NCI-H748 (cell line): Measurements from ENCODE around the gene DCUN1D1.
A peak's percentile ranks its signal among the peaks of the same experiment; 100 is the strongest.
"Not testable (repeated sequence)": the region's sequence is repeated elsewhere in the genome, so short reads cannot be mapped to it uniquely, and the experiment has no call there.

Experiments used
- DNase-seq: peaks from one replicate; lab custom pipeline; 2025; ENCODE audit not compliant: unreplicated experiment; lab: John Stamatoyannopoulos, UW

DCUN1D1 gene

DNA sequence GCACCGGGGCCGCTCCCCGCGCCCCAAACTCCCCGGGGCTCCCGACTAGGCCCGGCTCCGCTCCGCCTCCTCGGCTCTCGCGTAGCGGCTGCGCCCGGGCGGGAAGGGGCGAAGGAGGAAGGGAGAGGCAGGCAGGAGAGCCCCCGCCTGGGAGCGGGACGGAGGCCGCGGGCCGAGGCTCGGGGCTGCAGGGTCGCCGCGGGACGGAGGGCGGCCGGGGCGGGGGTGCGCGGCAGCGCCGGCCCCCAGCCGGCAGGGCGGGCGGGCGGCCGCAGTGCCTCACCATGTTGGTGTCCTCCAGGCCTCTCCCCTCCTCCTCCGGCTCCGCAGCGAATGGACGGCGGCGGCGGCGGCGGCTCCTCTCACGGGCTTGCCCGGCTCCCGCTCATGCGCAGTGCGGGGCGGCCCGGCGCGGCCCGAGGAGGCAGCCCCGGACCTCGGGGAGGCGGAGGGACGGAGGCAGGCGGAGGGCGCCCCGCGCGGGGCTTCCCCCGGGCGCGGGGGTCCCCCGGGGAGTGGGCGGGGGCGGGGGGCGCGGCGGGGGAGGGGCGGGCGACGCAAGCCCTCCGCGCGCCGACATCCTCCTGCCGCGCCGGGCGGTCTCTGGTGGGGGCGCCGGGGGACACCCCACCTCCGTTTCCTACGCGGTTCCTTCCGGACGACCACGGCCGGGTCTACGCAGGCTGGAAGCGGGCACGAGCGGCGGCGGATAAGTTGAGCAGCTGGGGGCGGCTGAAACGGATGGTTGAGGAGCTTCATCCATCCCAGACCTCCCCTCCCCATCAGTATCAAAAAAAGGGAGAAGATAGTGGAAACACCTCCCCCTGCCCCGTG is at the start of gene DCUN1D1:
TSS of gene DCUN1D1 (minus strand) at position 335 of the 834 bp plus-strand sequence. CDS start at position 286, 49 bp downstream.
- DNase-seq = peak; percentile 80

DNA sequence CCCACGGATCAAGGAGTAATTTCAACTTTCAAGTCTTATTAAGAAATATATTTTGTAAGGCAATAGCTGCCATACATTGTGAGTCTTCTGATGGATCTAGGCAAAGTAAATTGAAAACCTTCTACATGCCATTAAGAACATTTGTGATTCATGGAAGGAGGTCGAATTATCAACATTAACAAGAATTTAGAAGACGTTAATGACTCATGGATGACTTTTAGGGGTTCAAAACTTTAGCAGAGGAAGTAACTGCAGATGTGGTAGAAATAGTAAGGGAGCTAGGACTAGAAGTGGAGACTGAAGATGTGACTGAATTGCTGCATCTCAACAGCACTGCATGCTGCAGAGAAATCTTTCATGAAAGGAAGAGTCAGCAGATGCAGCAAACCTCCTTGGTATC is 48.1 kb upstream of the DCUN1D1 start:
- no peak for DNase-seq

DNA sequence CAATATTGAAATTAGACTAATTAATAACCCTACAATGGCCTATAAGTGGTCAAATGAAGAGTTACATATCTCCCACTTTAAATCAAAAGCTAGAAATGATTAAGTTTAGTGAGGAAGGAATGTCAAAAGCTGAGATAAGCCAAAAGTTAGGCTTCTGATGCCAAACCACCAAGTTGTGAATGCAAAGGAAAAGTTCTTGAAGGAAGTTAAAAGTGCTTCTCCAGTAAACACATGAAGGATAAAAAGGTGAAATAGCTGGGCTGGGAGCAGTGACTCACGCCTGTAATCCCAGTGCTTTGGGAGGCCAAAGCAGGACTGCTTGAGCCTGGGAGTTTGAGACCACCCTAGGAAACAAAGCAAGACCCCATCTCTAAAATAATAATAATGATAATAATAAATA is 46.9 kb upstream of the DCUN1D1 start:
- DNase-seq = no peak

DNA sequence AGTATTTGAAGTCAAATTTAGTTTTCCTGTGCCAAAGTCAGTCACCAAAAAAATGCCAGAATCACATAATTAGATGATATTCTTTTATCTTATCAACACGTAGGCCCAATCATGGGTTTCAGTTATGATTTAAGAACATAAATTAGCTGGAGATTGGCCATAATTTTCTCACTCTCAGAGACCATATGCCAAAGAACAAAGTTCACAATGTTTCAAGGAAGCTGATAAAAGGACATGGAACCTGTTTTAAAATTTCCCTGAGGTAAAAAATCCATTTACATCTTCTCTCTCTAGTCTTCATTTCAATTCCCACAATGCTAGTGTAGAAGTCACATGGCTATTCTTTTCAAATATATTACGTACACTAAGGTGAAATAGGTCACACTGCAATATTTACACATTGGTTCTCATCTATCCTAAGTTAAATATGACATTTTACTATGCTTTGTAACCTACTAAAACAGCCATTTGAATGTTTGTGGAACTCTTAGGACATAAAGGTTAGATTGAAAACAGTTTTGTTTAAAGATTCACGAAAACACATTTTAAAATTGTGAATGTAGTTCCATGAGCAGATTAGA is 42.7 kb upstream of the DCUN1D1 start:
- DNase-seq = no peak

- no peak for DNase-seq
Observed at GRCh38 chr3:183018421-183019192, 38.3 kb upstream of the DCUN1D1 start.

DNA sequence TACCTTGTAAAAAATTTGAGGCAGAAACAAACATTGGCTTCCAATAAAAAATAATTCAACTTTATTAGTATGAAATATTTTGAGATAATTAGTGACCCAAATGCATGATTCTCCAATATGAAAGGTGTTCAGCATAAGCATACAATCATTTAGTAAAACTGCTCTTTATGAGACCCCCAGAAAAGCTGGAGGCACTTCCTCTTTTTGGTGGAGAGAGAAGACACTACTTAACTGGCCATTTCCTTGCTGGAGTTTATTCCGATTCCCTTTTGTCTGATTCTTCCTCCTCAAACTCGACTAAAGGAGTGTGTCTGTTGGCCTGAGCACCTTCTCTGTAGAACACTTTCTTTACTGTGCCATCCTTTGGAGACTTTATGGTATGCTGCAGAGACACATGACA is 34.8 kb upstream of the DCUN1D1 start:
- no peak for DNase-seq

- DNase-seq = no peak
Observed at GRCh38 chr3:183013856-183014255, 33.5 kb upstream of the DCUN1D1 start.

DNA sequence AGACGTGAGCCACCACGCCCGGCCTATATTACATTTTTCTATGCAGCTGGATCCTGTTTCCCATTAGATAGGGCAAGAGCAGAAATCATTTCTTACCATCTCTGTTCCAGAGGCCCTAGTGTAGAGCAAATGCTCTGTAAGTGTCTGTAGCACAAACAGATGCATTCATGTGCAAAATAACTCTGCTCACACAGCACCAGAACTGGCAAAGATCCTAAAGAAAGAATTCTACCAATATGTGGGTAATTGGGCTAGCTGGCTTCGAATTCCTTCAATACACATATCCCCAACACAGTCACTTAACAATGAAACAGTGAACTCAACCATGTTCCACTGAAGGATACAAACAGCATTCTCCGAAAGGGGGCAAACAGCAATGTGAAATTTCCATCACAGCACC is 32.7 kb upstream of the DCUN1D1 start:
- DNase-seq = no peak

GRCh38 chr3:183008800-183009199 is 28.5 kb upstream of the DCUN1D1 start:
- DNase-seq = no peak

GRCh38 chr3:183008303-183008702 is 28.0 kb upstream of the DCUN1D1 start:
- no peak for DNase-seq

- DNase-seq = no peak
Observed at GRCh38 chr3:183006396-183007002, 26.2 kb upstream of the DCUN1D1 start.

- DNase-seq = no peak
Observed at GRCh38 chr3:182999767-183000166, 19.4 kb upstream of the DCUN1D1 start.

- DNase-seq = not testable (repeated sequence)
Observed at GRCh38 chr3:182993486-182994201, 13.3 kb upstream of the DCUN1D1 start.

DNA sequence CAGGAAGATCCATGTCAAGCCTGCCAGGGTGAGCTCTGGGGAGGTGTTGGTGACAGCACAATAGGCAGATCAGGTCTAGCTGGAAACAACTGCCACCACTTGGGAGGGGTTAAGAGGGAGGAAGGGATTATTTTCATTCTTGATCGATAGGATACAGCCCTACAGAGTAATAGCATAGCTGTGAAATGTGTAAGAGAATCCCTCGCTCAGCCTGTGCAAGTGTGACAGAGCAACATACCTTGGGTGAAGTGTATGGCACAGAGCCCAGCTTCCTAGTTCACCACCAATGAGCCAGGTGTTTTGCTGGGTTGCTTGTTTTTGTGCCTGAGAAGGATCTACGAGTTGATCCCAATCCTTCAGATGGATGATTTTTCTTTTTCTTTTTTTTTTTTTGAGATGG is 9.2 kb upstream of the DCUN1D1 start:
- no peak for DNase-seq

DNA sequence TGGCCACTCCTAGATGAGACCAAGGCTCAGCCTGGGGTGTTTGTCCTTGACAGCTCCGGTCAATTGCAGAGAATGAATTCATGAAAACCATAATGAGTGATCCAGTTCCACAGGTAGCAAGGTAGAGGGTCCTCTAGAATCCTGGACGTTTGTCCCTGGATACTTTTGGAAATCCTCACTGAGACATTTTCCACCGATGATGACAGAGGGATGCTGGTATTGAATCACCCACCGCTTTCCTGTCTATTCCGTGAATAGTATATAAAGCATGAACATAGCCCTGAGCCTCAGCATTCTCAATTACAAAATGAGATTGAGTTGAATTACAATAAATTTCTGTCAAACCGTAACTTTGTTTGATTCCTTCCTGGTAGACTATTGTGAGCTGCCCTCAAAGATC is 5.7 kb upstream of the DCUN1D1 start:
- DNase-seq = no peak

DNA sequence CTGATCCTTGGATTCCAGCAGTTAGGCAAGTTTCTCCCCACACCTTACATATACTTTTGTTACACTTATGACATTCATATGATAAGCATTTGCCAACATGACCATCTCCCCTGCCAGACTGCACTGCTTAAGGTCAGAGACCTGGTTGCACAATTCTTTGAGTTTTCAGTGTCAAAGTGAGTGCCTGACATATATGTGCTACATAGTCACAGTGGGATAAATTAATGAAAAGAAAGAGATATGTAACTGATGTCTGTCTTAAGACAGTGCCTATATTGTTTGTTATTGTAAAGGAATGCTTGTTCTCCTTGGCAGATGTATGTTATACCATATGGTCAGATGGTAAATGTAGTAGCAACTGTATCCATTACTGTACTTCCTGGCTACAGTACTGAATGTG is 3.5 kb upstream of the DCUN1D1 start:
- no peak for DNase-seq

DNA sequence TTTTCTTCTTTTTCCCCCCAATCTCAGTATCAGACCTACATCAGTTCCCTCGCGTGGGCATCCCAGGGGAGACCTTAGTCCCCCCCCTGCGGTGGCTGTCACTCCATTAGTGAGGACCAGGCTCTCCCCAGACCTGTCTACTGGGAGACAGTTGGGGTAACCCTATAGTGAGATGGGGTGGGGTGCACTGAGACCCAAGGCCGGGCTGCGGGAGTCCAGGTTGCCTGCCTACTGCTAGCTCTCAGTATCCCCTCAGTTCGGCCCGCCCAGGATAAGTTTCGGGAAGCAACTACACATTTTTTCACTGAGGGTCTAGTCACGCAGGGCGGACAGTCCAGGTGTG is 671 bp upstream of the DCUN1D1 start:
- DNase-seq = no peak

DNA sequence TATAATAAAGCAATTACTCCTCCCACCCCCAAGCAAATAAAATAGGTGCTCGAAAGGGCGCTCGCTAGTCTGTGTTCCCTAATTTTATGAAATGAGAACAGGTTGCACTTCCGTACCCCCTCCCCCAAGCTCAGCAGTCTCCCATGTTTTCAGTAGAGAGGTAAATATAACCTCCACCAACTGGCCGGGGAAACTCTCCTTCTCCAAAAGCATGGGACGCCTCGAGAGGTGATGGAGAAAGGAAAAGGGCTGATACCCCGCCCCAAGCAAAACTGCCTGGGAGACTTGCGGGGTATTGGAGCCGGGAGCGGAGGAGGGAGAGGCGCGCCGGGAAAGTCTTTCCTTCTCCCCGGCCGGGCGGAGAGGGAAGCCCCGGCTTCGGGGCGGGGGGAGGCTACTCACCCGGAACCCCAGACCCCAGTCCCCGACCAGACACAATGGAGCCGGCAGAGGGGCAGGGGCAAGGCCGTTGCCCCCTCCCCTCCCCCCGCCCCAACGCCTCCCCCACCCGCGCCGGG is 605 bp downstream of the DCUN1D1 start:
- peak; percentile 63 for DNase-seq

- DNase-seq = peak; percentile 74
Observed at GRCh38 chr3:182979103-182979673, 1.1 kb downstream of the DCUN1D1 start.

DNA sequence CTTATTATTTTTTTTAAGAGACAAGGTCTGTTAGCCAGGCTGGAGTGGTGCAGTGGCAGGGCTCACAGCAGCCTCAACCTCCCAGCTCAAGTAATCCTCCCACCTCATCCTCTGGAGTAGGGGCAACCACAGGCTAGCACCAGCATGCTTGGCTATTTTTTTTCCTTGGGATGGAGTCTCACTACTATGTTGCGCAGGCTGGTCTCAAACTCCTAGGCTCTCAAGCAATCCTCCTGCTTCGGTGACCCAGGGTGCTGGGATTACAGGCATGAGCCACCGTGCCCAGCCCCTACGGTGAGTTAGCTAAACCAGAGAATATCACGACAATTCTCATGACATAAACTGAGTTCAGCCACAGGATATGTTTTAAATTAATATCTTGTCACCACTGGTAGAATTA is 2.0 kb downstream of the DCUN1D1 start:
- DNase-seq = no peak
